Measurements from ENCODE around the gene LHFPL5.

Gene LHFPL5

GRCh38 chr6:35795453-35796071 is 9.6 kb upstream of the LHFPL5 start:
- Histone ChIP-seq H3K4me1 (ENCODE audit: control insufficient read depth, low read depth, low read length) (peaks cover 7% of the 10 kb centered on the region), H3K4me2 (ENCODE audit: low read length) (no peak overlapping the region), H2BK15ac (replicated peaks; ENCODE audit: low read depth) (no peak overlapping the region), H4K5ac (ENCODE audit: low read length) (no peak overlapping the region), H3K79me2 (ENCODE audit: control insufficient read depth, insufficient read depth, low read length) (no peaks in the 10 kb centered on the region), H3K4ac (ENCODE audit: low read depth, low read length) (no peak overlapping the region), H3K27me3 (ENCODE audit: insufficient read depth, low read length, poor library complexity) (no peaks in the 10 kb centered on the region), H2BK5ac (ENCODE audit: low read length) (no peak overlapping the region), H3K4me3 (ENCODE audit: low read length) (no peak overlapping the region), H2AK5ac (ENCODE audit: low read length) (no peak overlapping the region), H4K8ac (ENCODE audit: low read depth, low read length) (no peak overlapping the region), H3K23ac (ENCODE audit: low read length) (no peak overlapping the region), H3K36me3 (ENCODE audit: control insufficient read depth, insufficient read depth, low read length) (no peaks in the 10 kb centered on the region), H3K9ac (ENCODE audit: low read length) (no peak overlapping the region), H3K18ac (ENCODE audit: low read length) (no peak overlapping the region), H2BK120ac (ENCODE audit: low read depth, low read length) (no peak overlapping the region), H3K27ac (ENCODE audit: low read depth, low read length) (no peak overlapping the region), H3K79me1 (ENCODE audit: low read length) (no peaks in the 10 kb centered on the region), H3K56ac (ENCODE audit: low read length) (no peak overlapping the region)
- no peak for DNase-seq
- no CpG with 5 or more reads among the region's 11 CpGs for WGBS (ENCODE audit: extremely low coverage, insufficient coverage, low lambda C conversion rate)

GRCh38 chr6:35796236-35796635 is 8.9 kb upstream of the LHFPL5 start:
- H2BK120ac ChIP-seq (ENCODE audit: low read depth, low read length): no peak overlapping the region
- H4K5ac ChIP-seq (ENCODE audit: low read length): no peak overlapping the region
- no peaks in the 10 kb centered on the region for H3K36me3 ChIP-seq (ENCODE audit: control insufficient read depth, insufficient read depth, low read length)
- no peak overlapping the region for H2BK15ac ChIP-seq (replicated peaks; ENCODE audit: low read depth)
- no peaks in the 10 kb centered on the region for H3K79me1 ChIP-seq (ENCODE audit: low read length)
- no peaks in the 10 kb centered on the region for H3K27me3 ChIP-seq (ENCODE audit: insufficient read depth, low read length, poor library complexity)
- no peaks in the 10 kb centered on the region for H3K79me2 ChIP-seq (ENCODE audit: control insufficient read depth, insufficient read depth, low read length)
- no peak overlapping the region for H3K9ac ChIP-seq (ENCODE audit: low read length)
- no peak overlapping the region for H3K4me3 ChIP-seq (ENCODE audit: low read length)
- no peak overlapping the region for H3K4me2 ChIP-seq (ENCODE audit: low read length)
- H3K4me1 ChIP-seq (ENCODE audit: control insufficient read depth, low read depth, low read length): peaks cover 7% of the 10 kb centered on the region
- no peak overlapping the region for H3K56ac ChIP-seq (ENCODE audit: low read length)
- no peak overlapping the region for H2BK5ac ChIP-seq (ENCODE audit: low read length)
- no peak overlapping the region for H3K4ac ChIP-seq (ENCODE audit: low read depth, low read length)
- DNase-seq: no peak
- no peak overlapping the region for H4K8ac ChIP-seq (ENCODE audit: low read depth, low read length)
- no peak overlapping the region for H3K27ac ChIP-seq (ENCODE audit: low read depth, low read length)
- no peak overlapping the region for H3K23ac ChIP-seq (ENCODE audit: low read length)
- WGBS (ENCODE audit: extremely low coverage, insufficient coverage, low lambda C conversion rate): no CpG with 5 or more reads among the region's 4 CpGs
- H3K18ac ChIP-seq (ENCODE audit: low read length): no peak overlapping the region
- no peak overlapping the region for H2AK5ac ChIP-seq (ENCODE audit: low read length)

GRCh38 chr6:35797837-35798526 is 7.2 kb upstream of the LHFPL5 start:
- Histone ChIP-seq H3K18ac (ENCODE audit: low read length) (no peak overlapping the region), H3K79me2 (ENCODE audit: control insufficient read depth, insufficient read depth, low read length) (no peaks in the 10 kb centered on the region), H3K79me1 (ENCODE audit: low read length) (no peaks in the 10 kb centered on the region), H2BK120ac (ENCODE audit: low read depth, low read length) (no peak overlapping the region), H4K5ac (ENCODE audit: low read length) (no peak overlapping the region), H2BK15ac (replicated peaks; ENCODE audit: low read depth) (no peak overlapping the region), H3K4me2 (ENCODE audit: low read length) (no peak overlapping the region), H3K23ac (ENCODE audit: low read length) (no peak overlapping the region), H3K9ac (ENCODE audit: low read length) (no peak overlapping the region), H3K56ac (ENCODE audit: low read length) (peak overlapping the region; percentile 12), H3K4ac (ENCODE audit: low read depth, low read length) (no peak overlapping the region), H3K27me3 (ENCODE audit: insufficient read depth, low read length, poor library complexity) (no peaks in the 10 kb centered on the region), H3K4me1 (ENCODE audit: control insufficient read depth, low read depth, low read length) (peaks cover 7% of the 10 kb centered on the region), H2BK5ac (ENCODE audit: low read length) (no peak overlapping the region), H2AK5ac (ENCODE audit: low read length) (no peak overlapping the region), H3K36me3 (ENCODE audit: control insufficient read depth, insufficient read depth, low read length) (no peaks in the 10 kb centered on the region), H4K8ac (ENCODE audit: low read depth, low read length) (no peak overlapping the region), H3K27ac (ENCODE audit: low read depth, low read length) (no peak overlapping the region), H3K4me3 (ENCODE audit: low read length) (no peak overlapping the region)
- WGBS (ENCODE audit: extremely low coverage, insufficient coverage, low lambda C conversion rate): no CpG with 5 or more reads among the region's 8 CpGs
- no peak for DNase-seq

- Histone ChIP-seq H3K36me3 (ENCODE audit: control insufficient read depth, insufficient read depth, low read length) (no peaks in the 10 kb centered on the region), H4K8ac (ENCODE audit: low read depth, low read length) (no peak overlapping the region), H3K23ac (ENCODE audit: low read length) (no peak overlapping the region), H3K4me1 (ENCODE audit: control insufficient read depth, low read depth, low read length) (peaks cover 7% of the 10 kb centered on the region), H2BK15ac (replicated peaks; ENCODE audit: low read depth) (no peak overlapping the region), H3K56ac (ENCODE audit: low read length) (peak overlapping the region; percentile 7), H3K27ac (ENCODE audit: low read depth, low read length) (no peak overlapping the region), H3K4me3 (ENCODE audit: low read length) (no peak overlapping the region), H2BK5ac (ENCODE audit: low read length) (no peak overlapping the region), H3K18ac (ENCODE audit: low read length) (no peak overlapping the region), H3K9ac (ENCODE audit: low read length) (no peak overlapping the region), H4K5ac (ENCODE audit: low read length) (no peak overlapping the region), H3K4ac (ENCODE audit: low read depth, low read length) (no peak overlapping the region), H3K4me2 (ENCODE audit: low read length) (no peak overlapping the region), H2AK5ac (ENCODE audit: low read length) (no peak overlapping the region), H3K27me3 (ENCODE audit: insufficient read depth, low read length, poor library complexity) (no peaks in the 10 kb centered on the region), H2BK120ac (ENCODE audit: low read depth, low read length) (no peak overlapping the region), H3K79me1 (ENCODE audit: low read length) (no peaks in the 10 kb centered on the region), H3K79me2 (ENCODE audit: control insufficient read depth, insufficient read depth, low read length) (no peaks in the 10 kb centered on the region)
- DNase-seq: no peak
- no CpG with 5 or more reads among the region's 5 CpGs for WGBS (ENCODE audit: extremely low coverage, insufficient coverage, low lambda C conversion rate)
Observed at GRCh38 chr6:35798706-35799105, 6.4 kb upstream of the LHFPL5 start.

GRCh38 chr6:35801148-35801547 is 4.0 kb upstream of the LHFPL5 start:
- H3K36me3 ChIP-seq (ENCODE audit: control insufficient read depth, insufficient read depth, low read length): no peaks in the 10 kb centered on the region
- no peak overlapping the region for H3K18ac ChIP-seq (ENCODE audit: low read length)
- no peak overlapping the region for H3K56ac ChIP-seq (ENCODE audit: low read length)
- no peak overlapping the region for H2AK5ac ChIP-seq (ENCODE audit: low read length)
- no peak overlapping the region for H3K9ac ChIP-seq (ENCODE audit: low read length)
- H4K8ac ChIP-seq (ENCODE audit: low read depth, low read length): no peak overlapping the region
- no peaks in the 10 kb centered on the region for H3K79me2 ChIP-seq (ENCODE audit: control insufficient read depth, insufficient read depth, low read length)
- no peak for DNase-seq
- H3K4me3 ChIP-seq (ENCODE audit: low read length): no peak overlapping the region
- no peak overlapping the region for H2BK5ac ChIP-seq (ENCODE audit: low read length)
- no peak overlapping the region for H2BK120ac ChIP-seq (ENCODE audit: low read depth, low read length)
- WGBS (ENCODE audit: extremely low coverage, insufficient coverage, low lambda C conversion rate): no CpG with 5 or more reads among the region's 3 CpGs
- no peak overlapping the region for H4K5ac ChIP-seq (ENCODE audit: low read length)
- peaks cover 7% of the 10 kb centered on the region for H3K4me1 ChIP-seq (ENCODE audit: control insufficient read depth, low read depth, low read length)
- no peak overlapping the region for H3K27ac ChIP-seq (ENCODE audit: low read depth, low read length)
- no peak overlapping the region for H3K23ac ChIP-seq (ENCODE audit: low read length)
- no peaks in the 10 kb centered on the region for H3K79me1 ChIP-seq (ENCODE audit: low read length)
- no peak overlapping the region for H3K4me2 ChIP-seq (ENCODE audit: low read length)
- no peaks in the 10 kb centered on the region for H3K27me3 ChIP-seq (ENCODE audit: insufficient read depth, low read length, poor library complexity)
- no peak overlapping the region for H3K4ac ChIP-seq (ENCODE audit: low read depth, low read length)
- no peak overlapping the region for H2BK15ac ChIP-seq (replicated peaks; ENCODE audit: low read depth)

- no CpG with 5 or more reads among the region's 3 CpGs for WGBS (ENCODE audit: extremely low coverage, insufficient coverage, low lambda C conversion rate)
- Histone ChIP-seq H2BK120ac (ENCODE audit: low read depth, low read length) (no peak overlapping the region), H2AK5ac (ENCODE audit: low read length) (no peak overlapping the region)
Observed at GRCh38 chr6:35808688-35809087, 3.5 kb downstream of the LHFPL5 start.

More at GRCh38 chr6:35808688-35809087, 3.5 kb downstream of the LHFPL5 start:
- no peak overlapping the region for H3K27ac ChIP-seq (ENCODE audit: low read depth, low read length)
- no peaks in the 10 kb centered on the region for H3K79me2 ChIP-seq (ENCODE audit: control insufficient read depth, insufficient read depth, low read length)
- no peak overlapping the region for H3K18ac ChIP-seq (ENCODE audit: low read length)
- no peaks in the 10 kb centered on the region for H3K27me3 ChIP-seq (ENCODE audit: insufficient read depth, low read length, poor library complexity)
- no peak overlapping the region for H3K56ac ChIP-seq (ENCODE audit: low read length)
- H3K36me3 ChIP-seq (ENCODE audit: control insufficient read depth, insufficient read depth, low read length): no peaks in the 10 kb centered on the region
- no peak overlapping the region for H3K4me3 ChIP-seq (ENCODE audit: low read length)
- H3K9ac ChIP-seq (ENCODE audit: low read length): no peak overlapping the region
- no peak overlapping the region for H2BK15ac ChIP-seq (replicated peaks; ENCODE audit: low read depth)
- no peak for DNase-seq
- H3K4ac ChIP-seq (ENCODE audit: low read depth, low read length): no peak overlapping the region
- H3K23ac ChIP-seq (ENCODE audit: low read length): no peak overlapping the region
- no peak overlapping the region for H4K5ac ChIP-seq (ENCODE audit: low read length)
- H4K8ac ChIP-seq (ENCODE audit: low read depth, low read length): no peak overlapping the region
- no peak overlapping the region for H2BK5ac ChIP-seq (ENCODE audit: low read length)
- no peaks in the 10 kb centered on the region for H3K79me1 ChIP-seq (ENCODE audit: low read length)
- no peak overlapping the region for H3K4me2 ChIP-seq (ENCODE audit: low read length)
- H3K4me1 ChIP-seq (ENCODE audit: control insufficient read depth, low read depth, low read length): no peaks in the 10 kb centered on the region
